ENCODE results near the gene CMTM4.
"Not testable (repeated sequence)": the region's sequence is repeated elsewhere in the genome, so short reads cannot be mapped to it uniquely, and the experiment has no call there.

Gene CMTM4

DNA sequence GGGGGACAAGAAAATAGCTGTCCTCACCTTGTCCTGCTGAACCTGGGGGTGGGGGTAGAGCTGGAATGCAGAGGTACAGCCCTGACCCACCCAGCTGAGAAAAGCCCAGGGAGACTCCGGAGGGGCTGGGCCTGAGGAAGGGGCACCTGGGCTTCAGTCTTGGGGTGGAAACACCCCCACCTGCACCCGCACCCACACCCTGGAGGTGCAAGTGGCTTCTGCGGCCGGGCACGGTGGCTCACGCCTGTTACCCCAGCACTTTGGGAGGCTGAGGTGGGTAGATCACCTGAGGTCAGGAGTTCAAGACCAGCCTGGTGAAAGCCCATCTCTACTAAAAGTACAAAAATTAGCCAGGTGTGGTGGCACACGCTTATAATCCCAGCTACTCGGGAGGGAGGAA lies 84.6 kb downstream of the CMTM4 start:
- DNase-seq = not testable (repeated sequence)

- DNase-seq = no peak
These were observed 86.3 kb downstream of the CMTM4 start for GRCh38 chr16:66610111-66610820.

DNA sequence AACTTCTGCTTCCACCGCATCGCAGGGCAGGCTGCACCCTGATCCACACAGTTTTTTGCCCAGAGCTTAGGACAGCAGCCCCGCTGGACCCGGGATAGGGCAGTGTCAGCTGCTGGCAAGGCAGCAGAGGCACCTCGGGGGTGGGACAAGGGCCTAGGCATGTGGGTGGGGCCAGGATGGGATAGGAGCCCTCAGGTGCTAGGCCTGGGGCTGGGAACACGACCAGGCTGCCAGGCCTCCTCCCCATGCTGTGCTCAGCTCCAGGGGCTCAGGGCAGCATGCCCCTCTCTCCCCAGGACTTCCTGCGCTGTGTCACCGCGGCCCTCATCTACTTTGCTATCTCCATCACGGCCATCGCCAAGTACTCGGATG lies 87.4 kb downstream of the CMTM4 start:
- no peak for DNase-seq

GRCh38 chr16:66608241-66609138 lies 88.1 kb downstream of the CMTM4 start:
- peak; percentile 89 for DNase-seq

DNA sequence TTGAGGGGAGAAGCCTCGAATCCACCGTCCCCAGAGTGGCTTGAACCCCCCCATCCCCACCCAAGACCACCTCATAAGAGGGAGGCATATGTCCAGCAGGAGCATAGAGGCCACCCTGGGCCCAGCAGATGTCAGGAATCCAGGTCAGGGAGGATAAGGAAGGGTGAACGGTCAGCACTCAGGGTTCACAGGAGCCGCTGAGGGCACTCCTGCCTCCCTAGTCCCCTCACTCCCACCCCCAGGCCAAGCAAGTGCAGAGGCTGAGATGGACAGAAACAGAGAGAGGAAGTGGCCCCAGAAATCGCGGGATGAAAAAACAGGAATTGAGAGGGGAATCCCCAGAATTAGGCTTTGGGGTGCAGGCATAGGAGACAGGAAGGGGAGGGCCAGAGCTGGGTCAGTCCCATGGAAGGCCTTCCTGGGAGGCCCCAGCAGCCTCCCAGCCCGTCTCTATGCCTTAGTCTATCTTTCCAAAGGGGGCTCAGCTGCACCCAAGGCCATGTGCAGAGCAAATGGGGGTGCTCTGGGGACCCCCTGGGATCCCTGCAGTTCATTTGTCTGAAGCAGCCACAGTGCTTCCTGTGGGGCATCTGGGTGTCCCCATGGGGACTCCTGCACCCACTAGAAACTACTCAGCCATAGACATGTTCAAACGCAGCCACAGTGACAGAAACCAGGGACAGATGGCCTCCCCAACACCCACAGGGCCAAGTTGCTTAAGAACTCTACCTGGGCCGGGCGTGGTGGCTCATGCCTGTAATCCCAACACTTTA lies 90.4 kb downstream of the CMTM4 start:
- DNase-seq = no peak

DNA sequence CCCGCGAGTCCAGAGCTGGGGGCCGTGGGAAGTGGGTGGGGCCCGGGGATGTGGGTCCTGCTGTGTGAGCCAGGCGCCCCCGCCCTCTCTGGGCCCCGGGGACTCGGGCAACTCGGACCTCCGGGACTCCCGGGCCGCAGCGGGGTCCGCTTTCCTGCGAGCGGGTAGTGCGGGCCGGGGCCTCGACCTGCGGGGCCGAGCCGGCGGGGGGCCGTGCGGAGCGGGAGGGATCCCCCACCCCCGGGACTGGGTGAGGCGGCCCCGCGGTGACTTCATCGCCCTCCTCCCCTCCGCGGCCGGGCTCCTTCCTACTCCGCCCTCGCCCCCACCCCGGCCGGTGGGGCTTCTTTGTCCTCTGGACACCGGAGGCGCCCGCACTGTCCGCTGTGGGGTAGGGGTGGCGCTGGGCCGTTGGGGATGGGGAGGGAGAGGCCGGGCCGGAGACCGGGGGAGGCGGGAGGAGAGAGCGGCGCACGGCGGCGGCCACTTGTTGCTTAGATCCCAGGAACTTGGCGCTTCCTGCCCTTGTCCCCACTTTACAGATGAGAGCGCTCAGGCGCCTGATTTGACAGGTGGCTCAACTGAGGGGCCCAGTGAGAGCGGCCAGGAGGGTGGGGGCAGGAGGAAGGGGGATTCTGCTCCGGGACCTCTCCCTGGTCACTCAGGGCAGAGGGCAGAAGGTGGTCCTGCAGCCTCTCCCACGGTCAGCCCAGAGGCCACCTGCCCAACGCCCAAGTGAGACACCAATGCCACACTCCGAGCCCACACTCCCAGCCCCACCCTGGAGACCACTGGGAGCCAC lies 91.2 kb downstream of the CMTM4 start:
- DNase-seq = peak; percentile 42

DNA sequence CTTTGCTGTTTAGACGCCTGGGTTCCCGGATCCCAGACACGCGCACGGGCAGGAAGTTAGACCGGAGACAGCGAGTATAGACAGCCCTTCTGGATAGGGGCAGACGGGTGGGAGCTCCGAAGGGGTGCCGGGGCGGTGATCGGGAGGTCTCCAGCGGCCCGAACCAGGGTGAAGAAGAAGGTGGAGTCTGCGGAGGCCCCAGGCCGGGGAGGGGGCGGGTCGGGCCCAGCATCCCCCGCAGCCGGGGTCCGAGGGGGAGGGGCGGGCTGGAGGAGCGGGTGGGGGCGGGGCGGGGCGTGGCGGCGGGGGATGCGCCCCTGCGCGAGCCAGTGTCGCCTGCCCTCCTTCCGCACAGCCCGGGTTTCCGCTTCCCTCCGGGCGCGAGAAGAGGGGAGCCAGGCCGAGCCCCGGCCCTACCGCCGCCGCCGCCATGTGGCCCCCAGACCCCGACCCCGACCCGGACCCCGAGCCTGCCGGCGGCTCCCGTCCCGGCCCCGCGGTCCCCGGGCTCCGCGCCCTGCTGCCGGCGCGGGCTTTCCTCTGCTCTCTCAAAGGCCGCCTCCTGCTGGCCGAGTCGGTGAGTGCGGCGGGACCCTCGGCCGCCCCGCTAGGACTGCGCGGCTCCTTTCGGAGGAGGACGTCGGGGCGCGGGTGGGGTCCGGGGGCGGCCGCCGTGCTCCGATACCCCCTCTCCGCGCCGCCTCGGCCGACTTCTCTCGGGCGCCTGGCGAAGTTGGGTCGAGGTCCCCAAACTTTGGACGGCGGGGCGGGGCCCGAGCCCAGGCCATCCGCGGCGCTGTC lies 92.0 kb downstream of the CMTM4 start, which contains the start of gene CMTM3:
Gene CMTM3 (plus strand): TSS at position 329 of the 801 bp plus-strand sequence. CDS start 102 bp downstream, at position 431.
- peak; percentile 68 for DNase-seq

- DNase-seq = peak; percentile 66
These were observed 92.8 kb downstream of the CMTM4 start for GRCh38 chr16:66603537-66604375.

DNA sequence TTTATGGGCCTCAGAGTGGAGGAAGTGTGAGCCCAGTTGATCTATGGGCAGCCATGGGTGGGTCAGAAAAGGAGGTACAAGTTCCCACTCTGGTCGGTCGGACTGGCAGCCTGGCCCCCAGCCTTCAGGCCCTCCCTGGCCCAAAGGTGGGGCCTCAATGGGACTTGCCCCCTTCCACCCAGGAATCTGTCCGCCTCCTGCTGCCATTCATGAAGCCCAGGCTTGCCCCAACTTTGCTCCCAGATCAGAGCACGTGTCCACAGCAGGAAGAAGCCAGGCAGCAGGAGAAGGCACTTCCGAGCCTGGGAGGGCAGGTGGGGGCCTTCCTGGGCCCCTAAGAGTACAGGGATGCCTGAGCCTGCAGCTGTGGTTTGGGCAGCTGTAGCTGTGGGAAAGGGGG lies 95.1 kb downstream of the CMTM4 start:
- DNase-seq = no peak

DNA sequence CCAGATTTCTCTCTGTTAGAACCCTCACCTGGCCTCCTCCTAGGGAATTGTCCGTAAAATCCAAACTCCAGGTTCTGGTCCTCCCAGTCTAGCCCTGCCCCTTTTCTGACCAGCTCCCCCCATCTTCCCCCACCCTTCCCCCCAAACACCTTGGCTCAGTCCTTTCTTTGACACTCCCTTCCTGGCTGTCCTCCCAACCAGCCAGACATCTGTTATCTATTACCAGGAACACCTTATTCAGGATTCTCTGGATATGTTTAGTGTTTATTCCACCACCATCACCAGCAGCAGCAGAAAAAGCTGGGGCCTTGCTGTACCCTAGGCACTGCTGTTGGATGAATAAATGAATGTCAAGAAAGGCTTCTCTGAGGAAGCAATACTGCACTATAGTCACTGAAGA lies 96.1 kb downstream of the CMTM4 start:
- DNase-seq = no peak

DNA sequence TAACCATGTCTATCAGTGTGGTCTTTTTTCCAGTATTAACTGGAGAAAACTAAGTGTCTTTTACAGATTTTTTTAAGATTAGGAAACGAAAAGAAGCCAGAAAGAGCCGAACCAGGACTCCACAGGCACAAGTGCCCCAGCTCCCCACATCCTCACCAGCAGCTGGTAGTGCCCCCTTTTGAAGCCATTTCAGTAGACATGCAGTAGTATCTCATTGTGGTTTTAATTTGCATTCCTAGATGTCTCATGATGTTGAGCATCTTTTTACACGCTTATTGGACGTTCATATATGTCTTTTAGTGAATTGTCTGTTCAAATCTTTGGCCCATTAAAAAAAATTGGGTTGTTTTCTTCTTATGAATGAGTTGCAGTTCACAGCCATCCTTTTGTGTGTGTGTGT lies 96.8 kb downstream of the CMTM4 start:
- DNase-seq = no peak

DNA sequence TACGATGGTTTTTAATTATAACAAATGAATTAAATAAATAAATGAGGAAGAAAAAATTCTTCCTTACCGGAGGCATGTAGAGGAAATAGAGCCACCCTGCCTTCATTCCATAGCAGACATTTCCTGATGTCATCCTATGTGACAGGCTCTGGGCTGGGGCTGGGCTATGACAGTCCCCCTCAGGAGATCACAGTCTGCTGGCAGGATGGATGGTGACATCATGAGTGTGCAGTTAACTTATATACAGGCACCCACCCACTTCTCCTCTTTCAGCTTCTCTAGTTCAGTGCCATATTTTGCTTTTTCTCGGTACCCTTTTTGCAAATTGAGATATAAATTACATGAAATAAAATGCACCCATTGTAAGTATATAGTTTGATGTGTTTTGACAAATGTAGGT lies 98.4 kb downstream of the CMTM4 start:
- no peak for DNase-seq

DNA sequence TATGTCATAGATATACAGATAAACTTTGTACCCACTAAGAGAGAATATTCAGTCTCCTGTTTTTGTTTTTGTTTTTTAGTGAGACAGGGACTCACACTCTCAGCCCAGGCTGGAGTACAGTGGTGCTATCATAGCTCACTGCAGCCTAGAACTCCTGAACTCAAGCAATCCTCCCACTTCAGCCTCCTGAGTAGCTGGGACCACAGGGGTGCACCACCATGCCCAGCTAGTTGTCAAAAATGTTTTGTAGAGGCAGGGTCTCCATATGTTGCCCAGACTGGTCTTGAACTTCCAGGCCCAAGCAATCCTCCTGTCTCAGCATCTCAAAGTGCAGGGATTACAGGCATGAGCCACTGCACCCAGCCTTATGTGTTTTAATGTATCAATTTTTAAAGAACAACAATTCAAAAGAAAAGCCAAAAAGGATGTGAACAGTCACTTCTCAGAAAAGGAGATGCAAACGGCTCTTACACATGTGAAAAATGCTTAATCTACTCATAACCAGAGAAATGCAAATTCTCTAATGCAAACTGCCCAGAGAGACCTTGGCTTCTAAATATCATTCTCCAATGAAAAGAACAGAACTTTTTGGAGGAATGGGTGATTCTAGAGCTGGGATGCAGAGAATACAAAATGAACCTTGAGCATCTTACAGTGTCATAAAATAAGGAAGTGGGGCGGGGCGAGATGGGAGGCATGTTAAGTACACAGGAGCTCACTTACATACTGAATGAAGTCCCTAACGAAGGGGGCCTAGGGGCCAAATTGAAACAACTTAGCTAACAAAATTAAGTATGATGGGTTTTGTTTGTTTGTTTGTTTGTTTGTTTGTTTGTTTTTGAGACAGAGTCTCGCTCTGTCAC lies 99.3 kb downstream of the CMTM4 start:
- no peak for DNase-seq

- DNase-seq = not testable (repeated sequence)
These were observed 100.0 kb downstream of the CMTM4 start for GRCh38 chr16:66596559-66596958.

DNA sequence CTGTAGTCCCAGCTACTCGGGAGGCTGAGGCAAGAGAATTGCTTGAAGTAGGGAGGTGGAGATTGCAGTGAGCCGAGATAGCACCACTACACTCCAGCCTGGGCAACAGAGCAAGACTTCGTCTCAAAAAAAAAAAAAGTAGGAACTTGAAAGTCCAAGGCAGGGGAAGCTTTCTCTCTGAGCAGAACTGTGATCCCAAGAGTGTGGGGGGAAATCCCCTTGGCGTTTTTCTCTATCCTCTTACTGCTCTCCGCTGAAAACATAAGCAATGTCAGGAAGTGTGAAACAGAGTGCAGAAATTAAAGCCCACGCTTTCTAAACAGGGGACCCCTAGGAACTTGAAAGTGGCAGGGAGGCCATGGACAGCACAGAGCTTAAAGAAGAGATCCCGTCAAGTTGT lies 101.8 kb downstream of the CMTM4 start:
- DNase-seq = no peak

GRCh38 chr16:66592814-66593213 lies 103.7 kb downstream of the CMTM4 start:
- no peak for DNase-seq

DNA sequence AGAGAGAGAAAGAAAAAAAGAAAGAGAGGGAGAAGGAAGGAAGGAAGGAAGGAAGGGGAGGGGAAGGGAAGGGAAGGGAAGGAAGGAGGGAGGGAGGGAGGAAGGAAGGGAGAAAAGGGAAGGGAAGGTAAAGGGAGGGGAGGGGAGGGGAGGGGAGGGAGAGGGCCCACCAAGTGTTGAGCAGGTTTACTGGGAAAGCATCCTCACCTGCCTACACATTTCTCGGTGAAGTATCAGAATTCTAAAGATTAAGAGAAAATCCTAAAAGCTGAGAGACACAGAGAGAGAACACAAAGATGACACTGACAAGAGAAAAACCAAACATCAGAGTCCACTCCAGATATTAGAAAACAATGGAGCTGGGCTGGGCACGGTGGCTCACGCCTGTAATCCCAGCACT lies 104.3 kb downstream of the CMTM4 start:
- DNase-seq = no peak

- DNase-seq = no peak
These were observed 105.5 kb downstream of the CMTM4 start for GRCh38 chr16:66591018-66591417.

DNA sequence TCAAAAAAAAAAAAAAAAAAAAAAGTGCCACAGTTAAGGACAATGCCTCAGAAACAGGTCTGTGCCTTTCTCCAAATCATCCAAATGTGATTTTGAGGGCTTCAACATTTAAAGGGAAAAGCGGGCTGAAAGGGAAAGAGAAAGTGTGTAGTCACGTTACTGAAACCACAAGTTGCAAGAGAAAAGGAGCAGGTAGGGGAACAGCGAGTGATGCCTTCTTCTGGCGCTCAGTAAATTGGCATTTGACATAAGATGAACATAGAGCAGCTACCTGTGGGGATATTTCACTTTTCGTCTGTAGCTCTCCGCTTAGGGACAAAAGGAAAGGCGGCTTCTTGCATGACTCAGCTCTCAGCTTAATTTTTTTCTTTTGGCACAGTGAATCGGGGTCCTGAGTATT lies 106.2 kb downstream of the CMTM4 start:
- no peak for DNase-seq

Data from fibroblast of skin of right biceps (primary cell).